Measurements from ENCODE around the gene NEDD4L. TPM values are rescaled to one million over a fixed set of nuclear protein-coding genes. Genes with fewer than 3 reads are reported as not detected.

Gene NEDD4L
- total and polyA plus RNA-seq, 10 of the 15 experiments (the other 5 are each of a cell fraction or from before 2014, with no cell fraction given): 7.4 to 24.0 (median 17.7) TPM

DNA sequence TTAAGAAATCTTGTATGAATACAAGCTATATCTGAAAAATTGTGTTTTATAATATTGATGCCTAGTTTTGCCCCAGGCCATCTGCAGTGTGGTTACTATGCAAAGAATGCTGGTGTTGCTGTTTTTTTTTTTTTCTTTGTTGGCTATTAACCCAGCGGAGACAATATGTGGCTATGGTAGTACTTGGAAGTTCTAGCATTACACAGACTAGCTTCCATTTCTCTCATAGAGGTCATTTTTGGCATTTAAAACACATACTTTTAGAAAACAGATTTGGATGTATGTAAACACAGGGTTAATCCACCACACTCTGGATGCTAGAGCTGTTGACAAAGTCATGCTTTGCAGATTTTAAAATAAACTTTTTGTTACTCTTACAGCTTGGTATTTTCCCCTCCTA is 209.8 kb downstream of the NEDD4L start:
- intact Hi-C loops (cut with micrococcal nuclease; ENCODE audit: unreplicated experiment) (no loop called here), in situ Hi-C loops (cut with MboI) (no loop called here)
- Histone ChIP-seq H3K9me3 (replicated peaks; ENCODE audit: control insufficient read depth, insufficient read depth, low read length) (no peaks in the 10 kb centered on the region; the same call in 2 of the 3 replicates), H3K4me2 (ENCODE audit: control insufficient read depth, insufficient read depth) (no peak overlapping the region), H3K4me3 (no peak overlapping the region), H3K27me3 (replicated peaks in 1 of 2; ENCODE audit: control insufficient read depth in 2 of 2, insufficient read depth in 2 of 2, low read length in 1 of 2) (no peaks in the 10 kb centered on the region), H3K4me1 (ENCODE audit: control insufficient read depth, insufficient read depth, low read length) (peaks cover 4% of the 10 kb centered on the region; the same call in 1 of the 2 replicates), H3K9ac (ENCODE audit: control insufficient read depth, insufficient read depth, low read length) (no peak overlapping the region), H3K79me2 (ENCODE audit: control insufficient read depth, insufficient read depth, low read length) (no peaks in the 10 kb centered on the region), H3K27ac (ENCODE audit: control insufficient read depth, insufficient read depth) (no peak overlapping the region), H3K36me3 (ENCODE audit: control insufficient read depth in 2 of 2, insufficient read depth in 2 of 2, low read length in 1 of 2) (no peaks in the 10 kb centered on the region; a peak in 2 of 4 replicates), H4K20me1 (ENCODE audit: control insufficient read depth, insufficient read depth) (no peaks in the 10 kb centered on the region), H2AFZ (ENCODE audit: control insufficient read depth, low read depth, low read length) (no peak overlapping the region)
- ATAC-seq (no peak), FAIRE-seq (no peak), DNase-seq (ENCODE audit: low read depth, low spot score) (no peak)
- ChIA-PET POLR2A (interaction anchor here (0.8 to 1.2 kb wide), 3 partner anchors 29 to 60 kb away, joined by 3 to 4 read pairs (median 3); no protein-coding TSS in a partner anchor), CTCF (interaction anchor here (0.7 to 2.2 kb wide), 5 partner anchors 9 to 132 kb away, joined by 3 to 5 read pairs (median 3); no protein-coding TSS in a partner anchor), RAD21 (ENCODE audit: unreplicated experiment) (interaction anchor here (1.0 to 1.3 kb wide), 3 partner anchors 11 to 58 kb away, joined by 3 to 5 read pairs (median 3); no protein-coding TSS in a partner anchor), SMC1A (ENCODE audit: uncharacterized antibody, unreplicated experiment) (interaction anchor here (0.8 to 2.6 kb wide), 7 partner anchors 11 to 65 kb away, joined by 3 to 9 read pairs (median 3); no protein-coding TSS in a partner anchor)
- TF ChIP-seq, protein P1, sequence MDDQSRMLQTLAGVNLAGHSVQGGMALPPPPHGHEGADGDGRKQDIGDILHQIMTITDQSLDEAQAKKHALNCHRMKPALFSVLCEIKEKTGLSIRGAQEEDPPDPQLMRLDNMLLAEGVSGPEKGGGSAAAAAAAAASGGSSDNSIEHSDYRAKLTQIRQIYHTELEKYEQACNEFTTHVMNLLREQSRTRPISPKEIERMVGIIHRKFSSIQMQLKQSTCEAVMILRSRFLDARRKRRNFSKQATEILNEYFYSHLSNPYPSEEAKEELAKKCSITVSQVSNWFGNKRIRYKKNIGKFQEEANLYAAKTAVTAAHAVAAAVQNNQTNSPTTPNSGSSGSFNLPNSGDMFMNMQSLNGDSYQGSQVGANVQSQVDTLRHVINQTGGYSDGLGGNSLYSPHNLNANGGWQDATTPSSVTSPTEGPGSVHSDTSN (IDR thresholded peaks at IDR 0.05; ENCODE audit: insufficient replicate concordance, low read depth, low read length): no peak
- TF ChIP-seq, protein P2, sequence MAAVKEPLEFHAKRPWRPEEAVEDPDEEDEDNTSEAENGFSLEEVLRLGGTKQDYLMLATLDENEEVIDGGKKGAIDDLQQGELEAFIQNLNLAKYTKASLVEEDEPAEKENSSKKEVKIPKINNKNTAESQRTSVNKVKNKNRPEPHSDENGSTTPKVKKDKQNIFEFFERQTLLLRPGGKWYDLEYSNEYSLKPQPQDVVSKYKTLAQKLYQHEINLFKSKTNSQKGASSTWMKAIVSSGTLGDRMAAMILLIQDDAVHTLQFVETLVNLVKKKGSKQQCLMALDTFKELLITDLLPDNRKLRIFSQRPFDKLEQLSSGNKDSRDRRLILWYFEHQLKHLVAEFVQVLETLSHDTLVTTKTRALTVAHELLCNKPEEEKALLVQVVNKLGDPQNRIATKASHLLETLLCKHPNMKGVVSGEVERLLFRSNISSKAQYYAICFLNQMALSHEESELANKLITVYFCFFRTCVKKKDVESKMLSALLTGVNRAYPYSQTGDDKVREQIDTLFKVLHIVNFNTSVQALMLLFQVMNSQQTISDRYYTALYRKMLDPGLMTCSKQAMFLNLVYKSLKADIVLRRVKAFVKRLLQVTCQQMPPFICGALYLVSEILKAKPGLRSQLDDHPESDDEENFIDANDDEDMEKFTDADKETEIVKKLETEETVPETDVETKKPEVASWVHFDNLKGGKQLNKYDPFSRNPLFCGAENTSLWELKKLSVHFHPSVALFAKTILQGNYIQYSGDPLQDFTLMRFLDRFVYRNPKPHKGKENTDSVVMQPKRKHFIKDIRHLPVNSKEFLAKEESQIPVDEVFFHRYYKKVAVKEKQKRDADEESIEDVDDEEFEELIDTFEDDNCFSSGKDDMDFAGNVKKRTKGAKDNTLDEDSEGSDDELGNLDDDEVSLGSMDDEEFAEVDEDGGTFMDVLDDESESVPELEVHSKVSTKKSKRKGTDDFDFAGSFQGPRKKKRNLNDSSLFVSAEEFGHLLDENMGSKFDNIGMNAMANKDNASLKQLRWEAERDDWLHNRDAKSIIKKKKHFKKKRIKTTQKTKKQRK (IDR thresholded peaks at IDR 0.05; ENCODE audit: low read depth, low read length): no peak
- TF ChIP-seq PAX8 (IDR thresholded peaks at IDR 0.05): no peak
- no peak for TF ChIP-seq BRCA1 (IDR thresholded peaks at IDR 0.05; ENCODE audit: low read depth, low read length)
- TF ChIP-seq, protein P3, sequence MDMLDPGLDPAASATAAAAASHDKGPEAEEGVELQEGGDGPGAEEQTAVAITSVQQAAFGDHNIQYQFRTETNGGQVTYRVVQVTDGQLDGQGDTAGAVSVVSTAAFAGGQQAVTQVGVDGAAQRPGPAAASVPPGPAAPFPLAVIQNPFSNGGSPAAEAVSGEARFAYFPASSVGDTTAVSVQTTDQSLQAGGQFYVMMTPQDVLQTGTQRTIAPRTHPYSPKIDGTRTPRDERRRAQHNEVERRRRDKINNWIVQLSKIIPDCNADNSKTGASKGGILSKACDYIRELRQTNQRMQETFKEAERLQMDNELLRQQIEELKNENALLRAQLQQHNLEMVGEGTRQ (IDR thresholded peaks at IDR 0.05; ENCODE audit: borderline replicate concordance, low read depth, low read length): no peak
- no peak for TF ChIP-seq POU2F2 (IDR thresholded peaks at IDR 0.05; ENCODE audit: borderline replicate concordance, low read depth, low read length)
- no peak for TF ChIP-seq RELA (IDR thresholded peaks at IDR 0.05; ENCODE audit: borderline replicate concordance, partially characterized antibody)
- no peak for TF ChIP-seq MYC (IDR thresholded peaks at IDR 0.05; ENCODE audit: insufficient read depth, insufficient read length, insufficient replicate concordance, low read length, severe bottlenecking)
- no peak for TF ChIP-seq SREBF1 (IDR thresholded peaks at IDR 0.05; ENCODE audit: low read length)
- TF ChIP-seq JUND (IDR thresholded peaks at IDR 0.05; ENCODE audit: low read depth, low read length): no peak
- TF ChIP-seq TCF12 (IDR thresholded peaks at IDR 0.05; ENCODE audit: low read depth, low read length): no peak
- TF ChIP-seq NFYA (IDR thresholded peaks at IDR 0.05; ENCODE audit: borderline replicate concordance, low read depth, low read length): no peak
- WGBS (ENCODE audit: insufficient coverage, insufficient replicate concordance, low lambda C conversion rate, missing lambda C conversion rate): 90% methylated on average over 1 of the region's 1 CpG
- no TSS peak for BruUV-seq (replicated peaks)
